ENCODE measurements around the gene GPBP1. TPM values are rescaled to one million over a fixed set of nuclear protein-coding genes. Genes with fewer than 3 reads are reported as not detected.

The GPBP1 gene
- total RNA-seq, 1 experiment from 2014 or later: 100 TPM

GRCh38 chr5:57303985-57304384, 130.1 kb downstream of the GPBP1 start (continued):
- TF ChIP-seq MYBL2 (CRISPR knock-in tag; IDR thresholded peaks at IDR 0.05): no peak
- TF ChIP-seq, protein P1, sequence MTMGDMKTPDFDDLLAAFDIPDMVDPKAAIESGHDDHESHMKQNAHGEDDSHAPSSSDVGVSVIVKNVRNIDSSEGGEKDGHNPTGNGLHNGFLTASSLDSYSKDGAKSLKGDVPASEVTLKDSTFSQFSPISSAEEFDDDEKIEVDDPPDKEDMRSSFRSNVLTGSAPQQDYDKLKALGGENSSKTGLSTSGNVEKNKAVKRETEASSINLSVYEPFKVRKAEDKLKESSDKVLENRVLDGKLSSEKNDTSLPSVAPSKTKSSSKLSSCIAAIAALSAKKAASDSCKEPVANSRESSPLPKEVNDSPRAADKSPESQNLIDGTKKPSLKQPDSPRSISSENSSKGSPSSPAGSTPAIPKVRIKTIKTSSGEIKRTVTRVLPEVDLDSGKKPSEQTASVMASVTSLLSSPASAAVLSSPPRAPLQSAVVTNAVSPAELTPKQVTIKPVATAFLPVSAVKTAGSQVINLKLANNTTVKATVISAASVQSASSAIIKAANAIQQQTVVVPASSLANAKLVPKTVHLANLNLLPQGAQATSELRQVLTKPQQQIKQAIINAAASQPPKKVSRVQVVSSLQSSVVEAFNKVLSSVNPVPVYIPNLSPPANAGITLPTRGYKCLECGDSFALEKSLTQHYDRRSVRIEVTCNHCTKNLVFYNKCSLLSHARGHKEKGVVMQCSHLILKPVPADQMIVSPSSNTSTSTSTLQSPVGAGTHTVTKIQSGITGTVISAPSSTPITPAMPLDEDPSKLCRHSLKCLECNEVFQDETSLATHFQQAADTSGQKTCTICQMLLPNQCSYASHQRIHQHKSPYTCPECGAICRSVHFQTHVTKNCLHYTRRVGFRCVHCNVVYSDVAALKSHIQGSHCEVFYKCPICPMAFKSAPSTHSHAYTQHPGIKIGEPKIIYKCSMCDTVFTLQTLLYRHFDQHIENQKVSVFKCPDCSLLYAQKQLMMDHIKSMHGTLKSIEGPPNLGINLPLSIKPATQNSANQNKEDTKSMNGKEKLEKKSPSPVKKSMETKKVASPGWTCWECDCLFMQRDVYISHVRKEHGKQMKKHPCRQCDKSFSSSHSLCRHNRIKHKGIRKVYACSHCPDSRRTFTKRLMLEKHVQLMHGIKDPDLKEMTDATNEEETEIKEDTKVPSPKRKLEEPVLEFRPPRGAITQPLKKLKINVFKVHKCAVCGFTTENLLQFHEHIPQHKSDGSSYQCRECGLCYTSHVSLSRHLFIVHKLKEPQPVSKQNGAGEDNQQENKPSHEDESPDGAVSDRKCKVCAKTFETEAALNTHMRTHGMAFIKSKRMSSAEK (CRISPR knock-in tag; IDR thresholded peaks at IDR 0.05; ENCODE audit: borderline replicate concordance): no peak
- no peak for TF ChIP-seq GTF2I (CRISPR knock-in tag; conservative IDR thresholded peaks at IDR 0.05)
- TF ChIP-seq, protein P2, sequence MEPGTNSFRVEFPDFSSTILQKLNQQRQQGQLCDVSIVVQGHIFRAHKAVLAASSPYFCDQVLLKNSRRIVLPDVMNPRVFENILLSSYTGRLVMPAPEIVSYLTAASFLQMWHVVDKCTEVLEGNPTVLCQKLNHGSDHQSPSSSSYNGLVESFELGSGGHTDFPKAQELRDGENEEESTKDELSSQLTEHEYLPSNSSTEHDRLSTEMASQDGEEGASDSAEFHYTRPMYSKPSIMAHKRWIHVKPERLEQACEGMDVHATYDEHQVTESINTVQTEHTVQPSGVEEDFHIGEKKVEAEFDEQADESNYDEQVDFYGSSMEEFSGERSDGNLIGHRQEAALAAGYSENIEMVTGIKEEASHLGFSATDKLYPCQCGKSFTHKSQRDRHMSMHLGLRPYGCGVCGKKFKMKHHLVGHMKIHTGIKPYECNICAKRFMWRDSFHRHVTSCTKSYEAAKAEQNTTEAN (CRISPR knock-in tag; IDR thresholded peaks at IDR 0.05): no peak
- TF ChIP-seq SMAD3 (CRISPR knock-in tag; IDR thresholded peaks at IDR 0.05; ENCODE audit: borderline replicate concordance): no peak
- no peak for TF ChIP-seq ZNF232 (CRISPR knock-in tag; IDR thresholded peaks at IDR 0.05)
- no peak for TF ChIP-seq TEAD1 (CRISPR knock-in tag; IDR thresholded peaks at IDR 0.05)
- TF ChIP-seq, protein P3, sequence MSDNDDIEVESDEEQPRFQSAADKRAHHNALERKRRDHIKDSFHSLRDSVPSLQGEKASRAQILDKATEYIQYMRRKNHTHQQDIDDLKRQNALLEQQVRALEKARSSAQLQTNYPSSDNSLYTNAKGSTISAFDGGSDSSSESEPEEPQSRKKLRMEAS (CRISPR knock-in tag; IDR thresholded peaks at IDR 0.05): no peak
- TF ChIP-seq KAT7 (CRISPR knock-in tag; IDR thresholded peaks at IDR 0.05; ENCODE audit: borderline replicate concordance): no peak
- TF ChIP-seq NR2C2 (CRISPR knock-in tag; IDR thresholded peaks at IDR 0.05): no peak
- TF ChIP-seq, protein P4, sequence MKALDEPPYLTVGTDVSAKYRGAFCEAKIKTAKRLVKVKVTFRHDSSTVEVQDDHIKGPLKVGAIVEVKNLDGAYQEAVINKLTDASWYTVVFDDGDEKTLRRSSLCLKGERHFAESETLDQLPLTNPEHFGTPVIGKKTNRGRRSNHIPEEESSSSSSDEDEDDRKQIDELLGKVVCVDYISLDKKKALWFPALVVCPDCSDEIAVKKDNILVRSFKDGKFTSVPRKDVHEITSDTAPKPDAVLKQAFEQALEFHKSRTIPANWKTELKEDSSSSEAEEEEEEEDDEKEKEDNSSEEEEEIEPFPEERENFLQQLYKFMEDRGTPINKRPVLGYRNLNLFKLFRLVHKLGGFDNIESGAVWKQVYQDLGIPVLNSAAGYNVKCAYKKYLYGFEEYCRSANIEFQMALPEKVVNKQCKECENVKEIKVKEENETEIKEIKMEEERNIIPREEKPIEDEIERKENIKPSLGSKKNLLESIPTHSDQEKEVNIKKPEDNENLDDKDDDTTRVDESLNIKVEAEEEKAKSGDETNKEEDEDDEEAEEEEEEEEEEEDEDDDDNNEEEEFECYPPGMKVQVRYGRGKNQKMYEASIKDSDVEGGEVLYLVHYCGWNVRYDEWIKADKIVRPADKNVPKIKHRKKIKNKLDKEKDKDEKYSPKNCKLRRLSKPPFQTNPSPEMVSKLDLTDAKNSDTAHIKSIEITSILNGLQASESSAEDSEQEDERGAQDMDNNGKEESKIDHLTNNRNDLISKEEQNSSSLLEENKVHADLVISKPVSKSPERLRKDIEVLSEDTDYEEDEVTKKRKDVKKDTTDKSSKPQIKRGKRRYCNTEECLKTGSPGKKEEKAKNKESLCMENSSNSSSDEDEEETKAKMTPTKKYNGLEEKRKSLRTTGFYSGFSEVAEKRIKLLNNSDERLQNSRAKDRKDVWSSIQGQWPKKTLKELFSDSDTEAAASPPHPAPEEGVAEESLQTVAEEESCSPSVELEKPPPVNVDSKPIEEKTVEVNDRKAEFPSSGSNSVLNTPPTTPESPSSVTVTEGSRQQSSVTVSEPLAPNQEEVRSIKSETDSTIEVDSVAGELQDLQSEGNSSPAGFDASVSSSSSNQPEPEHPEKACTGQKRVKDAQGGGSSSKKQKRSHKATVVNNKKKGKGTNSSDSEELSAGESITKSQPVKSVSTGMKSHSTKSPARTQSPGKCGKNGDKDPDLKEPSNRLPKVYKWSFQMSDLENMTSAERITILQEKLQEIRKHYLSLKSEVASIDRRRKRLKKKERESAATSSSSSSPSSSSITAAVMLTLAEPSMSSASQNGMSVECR (CRISPR knock-in tag; IDR thresholded peaks at IDR 0.05; ENCODE audit: borderline replicate concordance): no peak

- no peak overlapping the region for H3K4me3 Mint-ChIP-seq
- ATAC-seq (no peak), DNase-seq (ENCODE audit: low spot score) (no peak)
- ChIA-PET CTCF (no interaction called here), POLR2A (no interaction called here)
- peaks cover 24% of the 10 kb centered on the region for H3K36me3 Mint-ChIP-seq
- peaks cover 39% of the 10 kb centered on the region for H3K9me3 Mint-ChIP-seq
- no peak overlapping the region for H3K27ac Mint-ChIP-seq
- H3K27me3 Mint-ChIP-seq (ENCODE audit: low read depth): no peaks in the 10 kb centered on the region; the same call in 1 of the 2 replicates
- TF ChIP-seq JUN (CRISPR knock-in tag; IDR thresholded peaks at IDR 0.05) (no peak), NFE2L1 (CRISPR knock-in tag; IDR thresholded peaks at IDR 0.05) (no peak), SMAD3 (CRISPR knock-in tag; IDR thresholded peaks at IDR 0.05; ENCODE audit: borderline replicate concordance) (no peak), ZNF416 (CRISPR knock-in tag; IDR thresholded peaks at IDR 0.05) (no peak), ZNF671 (CRISPR knock-in tag; IDR thresholded peaks at IDR 0.05) (no peak), GABPB1 (CRISPR knock-in tag; IDR thresholded peaks at IDR 0.05) (no peak)
- H3K4me1 Mint-ChIP-seq: no peaks in the 10 kb centered on the region
These were observed 131.1 kb downstream of the GPBP1 start for GRCh38 chr5:57304931-57305330.
